Osteoblast (primary cell): ENCODE results near the gene MECP2. TPM values are rescaled to one million over a fixed set of nuclear protein-coding genes. Genes with fewer than 3 reads are reported as not detected.

Experiments used
- DNase-seq: peaks from one replicate; pipeline ENCODE4 v3.0.0; 2011; ENCODE audit warnings: low spot score, mixed read lengths; ENCODE audit not compliant: insufficient read length; ENCODE audit errors: missing footprints
- H2AFZ ChIP-seq: 2 replicates; pipeline ENCODE4 v1.6.0; 2011; ENCODE audit warnings: mild to moderate bottlenecking, low read length
- H3K27ac ChIP-seq: 2 replicates; pipeline ENCODE4 v1.5.1; 2011; ENCODE audit warnings: mild to moderate bottlenecking, low read depth, low read length, moderate library complexity
- H3K27me3 ChIP-seq: 2 replicates; pipeline ENCODE4 v1.6.0; 2012; ENCODE audit warnings: mild to moderate bottlenecking, control low read depth, inconsistent platforms, low read length, moderate library complexity; ENCODE audit not compliant: insufficient read depth
- H3K36me3 ChIP-seq: 2 replicates; pipeline ENCODE4 v1.5.1; 2011; ENCODE audit warnings: mild to moderate bottlenecking, low read length, control low read depth, moderate library complexity; ENCODE audit not compliant: insufficient read depth
- H3K4me1 ChIP-seq: 2 replicates; pipeline ENCODE4 v1.5.1; 2011; ENCODE audit warnings: mild to moderate bottlenecking, low read length, control low read depth, moderate library complexity; ENCODE audit not compliant: insufficient read depth
- H3K4me2 ChIP-seq: 2 replicates; pipeline ENCODE4 v1.6.0; 2011; ENCODE audit warnings: mild to moderate bottlenecking, low read length; ENCODE audit not compliant: insufficient read depth
- H3K4me3 ChIP-seq: fragments of 200-600 bp; sonication (generic); 3 replicates; pipeline ENCODE4 v1.5.1; 2012; ENCODE audit warnings: mild to moderate bottlenecking, low read length, inconsistent platforms; ENCODE audit not compliant: insufficient read depth
- H3K79me2 ChIP-seq: 2 replicates; pipeline ENCODE4 v1.6.0; 2012; ENCODE audit warnings: mild to moderate bottlenecking, low read length, control low read depth, inconsistent platforms; ENCODE audit not compliant: insufficient read depth
- H3K9me3 ChIP-seq: 2 replicates; pipeline ENCODE4 v1.5.1; 2011; ENCODE audit warnings: low read depth, low read length, control low read depth
- H4K20me1 ChIP-seq: 2 replicates; pipeline ENCODE4 v1.6.0; 2012; ENCODE audit warnings: mild to moderate bottlenecking, low read length, control low read depth; ENCODE audit not compliant: insufficient read depth
- CTCF ChIP-seq: IDR thresholded peaks from 2 replicates; pipeline ENCODE4 v1.5.1; 2011; ENCODE audit warnings: mild to moderate bottlenecking, low read depth, low read length, moderate library complexity; ENCODE audit errors: extremely low read depth
- total RNA-seq: library from RNA; depleted of rRNA; stranded (reverse); fragments of >200 nt; gene quantifications from 2 replicates; pipeline ENCODE4 v1.2.3, GENCODE V29; 2012

The MECP2 gene
- total RNA-seq, 1 donor, result 31.1 TPM

DNA sequence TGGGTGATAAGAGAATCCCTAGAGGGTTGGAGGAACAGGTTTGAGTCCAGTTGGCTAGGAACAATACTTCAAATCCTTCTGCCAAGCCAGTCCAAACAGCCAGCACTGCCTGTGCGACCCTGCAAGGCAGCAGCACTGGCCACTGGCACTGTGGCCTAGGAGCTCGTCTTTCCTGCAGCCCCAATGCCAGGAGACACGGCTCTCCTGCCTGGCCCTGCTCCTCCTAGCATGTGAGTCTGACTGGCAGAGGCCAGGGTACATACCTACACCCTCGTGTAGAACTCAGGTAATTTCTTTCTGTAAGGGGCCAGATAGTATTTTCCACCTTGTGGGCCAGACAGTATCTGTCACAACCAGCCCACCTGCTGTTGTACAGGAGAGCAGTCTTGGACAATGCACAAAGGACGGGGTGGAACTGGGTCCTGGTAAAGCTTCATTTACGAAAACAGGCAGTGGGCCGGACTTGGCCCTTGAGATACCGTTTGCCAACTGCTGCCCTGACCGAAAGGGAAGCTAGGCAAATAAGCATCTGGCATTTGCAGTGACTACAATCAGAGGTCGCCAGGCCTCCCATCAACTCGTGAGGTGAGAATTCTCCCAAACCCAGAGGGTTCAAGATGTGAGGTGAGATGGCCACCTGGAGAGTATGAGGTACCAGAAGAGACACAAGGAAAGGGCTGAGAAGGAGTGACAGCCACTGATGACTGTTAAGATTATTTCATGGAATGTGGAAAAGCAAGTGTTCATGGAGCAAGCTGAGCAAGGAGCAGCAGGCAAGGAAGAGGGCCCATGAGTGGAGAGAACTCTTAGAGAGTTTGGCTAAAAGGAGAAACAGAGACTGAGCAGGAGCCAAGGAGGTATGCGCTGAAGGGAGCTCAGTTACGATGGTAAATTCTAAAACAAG lies 48.1 kb downstream of the MECP2 start:
- Histone ChIP-seq H3K4me1 (peaks cover 29% of the 10 kb centered on the region), H3K27me3 (no peaks in the 10 kb centered on the region), H4K20me1 (peaks cover 14% of the 10 kb centered on the region), H3K4me3 (no peak overlapping the region), H2AFZ (no peak overlapping the region), H3K9me3 (no peaks in the 10 kb centered on the region), H3K79me2 (peaks cover 68% of the 10 kb centered on the region), H3K27ac (peak overlapping the region; percentile 47), H3K36me3 (no peaks in the 10 kb centered on the region), H3K4me2 (no peak overlapping the region)
- no peak for TF ChIP-seq CTCF
- DNase-seq, result no peak

DNA sequence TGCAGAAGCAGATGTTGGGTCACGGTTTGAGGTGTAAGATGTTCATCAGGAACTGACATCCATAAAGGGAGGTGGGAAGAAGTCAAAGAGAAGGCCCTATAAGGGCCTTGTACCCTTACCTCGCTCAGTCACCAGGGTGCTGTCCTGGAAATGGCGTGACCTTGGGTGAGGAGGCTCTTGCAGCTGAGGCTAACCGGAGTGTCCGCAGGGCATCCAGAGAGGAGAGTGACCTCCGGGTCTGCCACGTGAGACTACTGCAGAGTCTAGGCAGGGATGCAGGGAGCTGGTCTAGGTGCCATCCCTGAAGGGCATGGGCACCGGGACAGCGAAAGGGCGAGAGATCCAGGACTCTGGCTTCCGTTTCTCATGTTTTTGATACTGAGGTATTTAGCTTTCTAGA lies 49.1 kb downstream of the MECP2 start:
- Histone ChIP-seq H3K9me3 (no peaks in the 10 kb centered on the region), H3K4me2 (no peak overlapping the region), H4K20me1 (peaks cover 11% of the 10 kb centered on the region), H3K4me3 (no peak overlapping the region), H3K27ac (no peak overlapping the region), H3K4me1 (peaks cover 39% of the 10 kb centered on the region), H3K79me2 (peaks cover 67% of the 10 kb centered on the region), H3K27me3 (no peaks in the 10 kb centered on the region), H3K36me3 (no peaks in the 10 kb centered on the region), H2AFZ (no peak overlapping the region)
- no peak for DNase-seq
- TF ChIP-seq CTCF, result no peak

- Histone ChIP-seq H3K4me3 (no peak overlapping the region), H3K4me1 (peaks cover 52% of the 10 kb centered on the region), H3K79me2 (peaks cover 59% of the 10 kb centered on the region)
These were observed 50.4 kb downstream of the MECP2 start for GRCh38 chrX:154046940-154047610.

More at GRCh38 chrX:154046940-154047610, 50.4 kb downstream of the MECP2 start:
- no peaks in the 10 kb centered on the region for H3K9me3 ChIP-seq
- peak overlapping the region; percentile 41 for H3K4me2 ChIP-seq
- DNase-seq, result no peak
- peak overlapping the region; percentile 97 for H3K27ac ChIP-seq
- peaks cover 5% of the 10 kb centered on the region for H4K20me1 ChIP-seq
- TF ChIP-seq CTCF, result no peak
- no peak overlapping the region for H2AFZ ChIP-seq
- no peaks in the 10 kb centered on the region for H3K36me3 ChIP-seq
- peaks cover 3% of the 10 kb centered on the region for H3K27me3 ChIP-seq
